HG03521 (cell line): ENCODE measurements around the gene OR2H1.

Experiments
- ATAC-seq: cut with Tn5 transposase; IDR thresholded peaks from one replicate; pipeline ENCODE4 v1.9.1; 2021; ENCODE audit warnings: mild to moderate bottlenecking, moderate library complexity; ENCODE audit not compliant: unreplicated experiment

OR2H1 gene

GRCh38 chr6:29509711-29510110 lies 52.8 kb downstream of the OR2H1 start:
- ATAC-seq = no peak

DNA sequence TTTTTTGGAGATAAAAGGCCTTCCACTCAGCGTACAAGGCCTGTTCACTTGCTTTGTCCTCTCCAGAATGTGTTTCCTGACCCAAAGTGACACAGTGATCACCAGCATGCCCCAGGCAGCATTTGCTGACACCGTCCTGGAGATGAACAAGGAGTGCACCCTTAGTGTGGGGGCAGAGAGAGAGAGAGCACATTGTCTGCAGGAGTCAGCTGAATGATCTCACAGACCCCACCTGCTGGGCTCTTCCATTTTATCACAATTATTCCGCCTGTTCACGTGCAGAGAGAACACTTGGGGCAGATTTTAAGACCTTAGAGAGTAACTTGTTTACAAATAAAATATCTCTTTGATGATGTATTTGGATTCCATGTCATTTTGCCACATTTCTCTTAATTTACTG lies 53.2 kb downstream of the OR2H1 start:
- no peak for ATAC-seq

- ATAC-seq = no peak
These were observed 53.9 kb downstream of the OR2H1 start for GRCh38 chr6:29510746-29511300.
